GM23338 (cell line): ENCODE results near the gene ITGA4. TPM values are rescaled to one million over a fixed set of nuclear protein-coding genes. Genes with fewer than 3 reads are reported as not detected.

Experiments
- ATAC-seq: fragments of 200-7000 bp; cut with Tn5 transposase; 3 replicates; pipeline ENCODE4 v1.9.1; 2020
- DNase-seq: peaks from one replicate; pipeline ENCODE4 v3.0.0-alpha.2; 2015; ENCODE audit warnings: low spot score
- H2AFZ ChIP-seq: fragments of 200-600 bp; sonication (generic); 2 replicates; pipeline ENCODE4 v1.8.0; 2016; ENCODE audit warnings: antibody characterized with exemption, mild to moderate bottlenecking, moderate library complexity
- H3F3A ChIP-seq: fragments of 200-600 bp; sonication (generic); replicated peaks from 2 replicates; pipeline ENCODE4 v1.8.0; 2017; ENCODE audit warnings: antibody characterized with exemption, mixed run types, low read depth
- H3K27ac ChIP-seq: fragments of 200-600 bp; sonication (generic); 2 replicates; pipeline ENCODE4 v1.6.1; 2016; ENCODE audit warnings: low read depth
- H3K27me3 ChIP-seq: fragments of 200-600 bp; sonication (generic); 2 replicates; pipeline ENCODE4 v1.8.0; 2016; ENCODE audit warnings: mild to moderate bottlenecking, mixed run types, moderate library complexity; ENCODE audit not compliant: insufficient read depth
- H3K36me3 ChIP-seq: fragments of 200-600 bp; sonication (generic); 2 replicates; pipeline ENCODE4 v1.8.0; 2016; ENCODE audit warnings: mild to moderate bottlenecking; ENCODE audit not compliant: insufficient read depth
- H3K4me1 ChIP-seq: fragments of 200-600 bp; sonication (generic); 2 replicates; pipeline ENCODE4 v1.8.0; 2016; ENCODE audit warnings: mild to moderate bottlenecking, moderate library complexity; ENCODE audit not compliant: insufficient read depth
- H3K4me2 ChIP-seq: fragments of 200-600 bp; sonication (generic); 2 replicates; pipeline ENCODE4 v1.7.1; 2017; ENCODE audit warnings: mixed run types
- H3K4me3 ChIP-seq: fragments of 200-600 bp; sonication (generic); 2 replicates; pipeline ENCODE4 v1.6.1; 2016; ENCODE audit warnings: mixed run types
- H3K79me2 ChIP-seq: fragments of 200-600 bp; sonication (generic); replicated peaks from 2 replicates; pipeline ENCODE4 v1.8.0; 2017; ENCODE audit warnings: mild to moderate bottlenecking; ENCODE audit not compliant: insufficient read depth
- H3K9me2 ChIP-seq: fragments of 200-600 bp; sonication (generic); 2 replicates; pipeline ENCODE4 v1.8.0; 2017; ENCODE audit not compliant: insufficient read depth
- H4K20me1 ChIP-seq: fragments of 200-600 bp; sonication (generic); replicated peaks from 2 replicates; pipeline ENCODE4 v1.8.0; 2017; ENCODE audit warnings: mild to moderate bottlenecking; ENCODE audit not compliant: insufficient read depth
- H3K27ac Mint-ChIP-seq: 2 replicates; pipeline ENCODE4 v1.8.0; 2020; ENCODE audit warnings: inconsistent platforms, mild to moderate bottlenecking, moderate library complexity, mixed read lengths
- H3K27me3 Mint-ChIP-seq: 3 replicates; pipeline ENCODE4 v1.8.0; 2022; ENCODE audit warnings: low read depth, mild to moderate bottlenecking, moderate library complexity, mixed read lengths, inconsistent platforms; ENCODE audit not compliant: insufficient read depth, poor library complexity
- H3K36me3 Mint-ChIP-seq: 3 replicates; pipeline ENCODE4 v1.8.0; 2021; ENCODE audit warnings: low read depth, mild to moderate bottlenecking, inconsistent platforms, moderate library complexity, mixed read lengths
- H3K4me1 Mint-ChIP-seq: 3 replicates; pipeline ENCODE4 v1.8.0; 2020; ENCODE audit warnings: mild to moderate bottlenecking, inconsistent platforms, mixed read lengths
- H3K4me3 Mint-ChIP-seq: 3 replicates; pipeline ENCODE4 v1.8.0; 2021; ENCODE audit warnings: moderate library complexity, mild to moderate bottlenecking, inconsistent platforms, mixed read lengths
- H3K9me3 Mint-ChIP-seq: 3 replicates; pipeline ENCODE4 v1.8.0; 2020; ENCODE audit warnings: moderate library complexity, mild to moderate bottlenecking, inconsistent platforms, mixed read lengths
- CREB1 ChIP-seq: fragments of 250-450 bp; sonication (Bioruptor Pico); IDR thresholded peaks from 2 replicates; pipeline ENCODE4 v1.5.0; 2020; ENCODE audit warnings: low read depth, mild to moderate bottlenecking, moderate library complexity
- CTCF ChIP-seq, 2 experiments: fragments of 200-600 bp in 1 of 2; sonication (generic) in 1 of 2; conservative IDR thresholded peaks; 2 replicates each; pipeline versions ENCODE4 v1.5.1 to v1.6.1; 2016 to 2017; ENCODE audit warnings: antibody characterized with exemption in 2 of 2, low read depth in 2 of 2, mild to moderate bottlenecking in 2 of 2, moderate library complexity in 1 of 2
- ETS1 ChIP-seq: IDR thresholded peaks from 2 replicates; pipeline ENCODE4 v1.6.1; 2016; ENCODE audit warnings: antibody characterized with exemption
- JUNB ChIP-seq: IDR thresholded peaks from one replicate; pipeline ENCODE4 v1.6.1; 2016; ENCODE audit warnings: antibody characterized with exemption; ENCODE audit not compliant: unreplicated experiment
- REST ChIP-seq: IDR thresholded peaks from one replicate; pipeline ENCODE4 v1.6.1; 2018; ENCODE audit warnings: antibody characterized with exemption; ENCODE audit not compliant: unreplicated experiment
- STAT1 ChIP-seq: IDR thresholded peaks from one replicate; pipeline ENCODE4 v1.6.1; 2016; ENCODE audit warnings: antibody characterized with exemption; ENCODE audit not compliant: unreplicated experiment
- ZNF462 ChIP-seq: fragments of 250-450 bp; sonication (Bioruptor Pico); IDR thresholded peaks from 2 replicates; pipeline ENCODE4 v1.5.0; 2020; ENCODE audit warnings: mild to moderate bottlenecking, moderate library complexity
- polyA plus RNA-seq: library from polyadenylated mRNA; unstranded; fragments of >200 nt; fragmentation: Nextera tagmentation; extraction: Ambion mirVana; gene quantifications from 2 replicates; pipeline ENCODE4 v1.2.1, GENCODE V29; 2016
- total RNA-seq: library from RNA; depleted of rRNA; stranded (reverse); fragments of >200 nt; shearing (Covaris generic); gene quantifications from 2 replicates; pipeline ENCODE4 v1.2.3, GENCODE V29; 2014

ITGA4 gene
- total and polyA plus RNA-seq, 2 experiments from 2014 or later, result 1.2 to 4.6 TPM

GRCh38 chr2:181542170-181542569 lies 85.0 kb downstream of the ITGA4 start (continued):
- no peak for TF ChIP-seq REST

- ATAC-seq, result no peak
These were observed 88.9 kb downstream of the ITGA4 start for GRCh38 chr2:181546086-181546485.

More at GRCh38 chr2:181546086-181546485, 88.9 kb downstream of the ITGA4 start:
- Histone ChIP-seq H3K4me3 (no peak overlapping the region), H4K20me1 (no peaks in the 10 kb centered on the region), H3K79me2 (no peaks in the 10 kb centered on the region), H3K27me3 (no peaks in the 10 kb centered on the region), H2AFZ (no peak overlapping the region), H3K4me2 (no peak overlapping the region), H3F3A (no peaks in the 10 kb centered on the region), H3K27ac (no peak overlapping the region), H3K36me3 (no peaks in the 10 kb centered on the region), H3K9me2 (no peaks in the 10 kb centered on the region; the same call in 1 of the 2 replicates), H3K4me1 (no peaks in the 10 kb centered on the region)
- TF ChIP-seq CTCF (conservative IDR thresholded peaks at IDR 0.05; ENCODE audit: low read depth in 2 of 2), result no peak
- TF ChIP-seq ETS1, result no peak
- no peak for TF ChIP-seq STAT1
- TF ChIP-seq JUNB, result no peak
- no peak for TF ChIP-seq CREB1 (CRISPR knock-in tag)
- no peak for TF ChIP-seq ZNF462 (CRISPR knock-in tag)
- Mint-ChIP-seq H3K27ac (no peak overlapping the region), H3K4me3 (no peak overlapping the region), H3K9me3 (peaks cover 3% of the 10 kb centered on the region; the same call in 1 of the 3 replicates), H3K36me3 (no peaks in the 10 kb centered on the region), H3K4me1 (peaks cover 3% of the 10 kb centered on the region; the same call in 1 of the 3 replicates), H3K27me3 (peaks cover 2% of the 10 kb centered on the region)
- DNase-seq, result no peak
